GM20000 (cell line): ENCODE results near the gene SLC35B1.
A peak's percentile ranks its signal among the peaks of the same experiment; 100 is the strongest.

ENCODE experiments used
- DNase-seq: peaks from one replicate; pipeline ENCODE4 v3.0.0; 2012; ENCODE audit warnings: low spot score
- CTCF ChIP-seq: IDR thresholded peaks from 2 replicates; pipeline ENCODE4 v1.5.1; 2012; ENCODE audit warnings: mild to moderate bottlenecking, control low read depth; ENCODE audit errors: extremely low read depth, missing control alignments

SLC35B1 gene

DNA sequence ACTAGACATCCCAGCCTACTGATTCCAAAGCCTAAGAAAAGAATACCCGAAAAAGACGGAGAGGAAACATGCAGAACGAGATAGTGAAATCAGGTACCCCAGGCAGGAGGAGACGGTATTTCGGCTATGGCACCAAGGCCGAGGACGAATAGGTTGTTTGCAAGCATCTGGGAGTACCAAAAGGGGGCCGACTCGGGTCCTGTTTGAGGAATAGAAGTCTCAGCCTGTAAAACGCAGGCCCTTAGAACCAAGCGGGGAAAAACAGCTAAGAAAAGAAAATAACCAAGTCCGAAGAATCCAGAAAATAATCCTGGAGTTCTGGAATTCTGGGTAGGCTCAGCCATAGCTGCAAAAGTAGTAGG is 537 bp downstream of the SLC35B1 start:
- TF ChIP-seq CTCF, result no peak
- no peak for DNase-seq

DNA sequence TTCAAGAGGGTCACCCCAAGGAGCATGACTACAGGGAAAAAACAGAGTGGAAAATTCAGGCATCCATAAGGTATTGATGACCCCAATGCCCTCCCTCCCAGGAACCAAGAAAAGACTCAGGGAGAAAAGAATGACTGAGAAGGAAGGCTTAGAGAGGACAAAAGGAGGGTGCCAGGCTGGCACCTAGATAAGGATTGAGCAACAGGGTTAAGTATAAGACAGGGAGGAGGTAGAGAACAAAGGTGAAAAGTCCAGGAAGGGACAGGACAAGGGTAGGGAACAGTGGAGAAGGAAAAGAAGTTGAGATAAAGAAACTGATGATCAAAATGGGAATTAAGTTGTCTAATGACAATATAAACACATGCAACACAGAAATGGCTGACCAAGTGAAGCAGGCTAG is 2.5 kb downstream of the SLC35B1 start:
- TF ChIP-seq CTCF, result no peak
- DNase-seq, result no peak

- peak; percentile 13 for TF ChIP-seq CTCF
- no peak for DNase-seq
Measured at GRCh38 chr17:49703557-49704277, 4.0 kb downstream of the SLC35B1 start.

DNA sequence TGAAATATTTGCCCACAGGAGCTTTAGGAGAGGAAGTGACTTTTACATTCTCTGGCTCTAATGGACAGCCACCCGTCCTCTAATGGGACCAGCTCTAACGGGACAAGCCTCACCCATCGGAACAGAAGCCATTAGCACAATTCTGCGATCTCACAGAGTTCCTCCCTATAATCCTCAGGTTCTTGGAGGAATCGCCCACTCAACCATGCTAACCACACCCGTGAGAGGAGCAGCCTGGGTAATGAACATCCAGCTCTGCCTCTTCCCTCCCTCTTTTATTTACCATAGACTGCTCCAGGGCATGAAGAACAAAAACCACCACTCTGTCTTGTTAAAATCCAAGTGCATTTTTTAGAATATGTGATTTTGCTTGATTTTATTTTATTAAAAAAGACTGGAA is 6.8 kb downstream of the SLC35B1 start:
- TF ChIP-seq CTCF, result no peak
- DNase-seq, result no peak

DNA sequence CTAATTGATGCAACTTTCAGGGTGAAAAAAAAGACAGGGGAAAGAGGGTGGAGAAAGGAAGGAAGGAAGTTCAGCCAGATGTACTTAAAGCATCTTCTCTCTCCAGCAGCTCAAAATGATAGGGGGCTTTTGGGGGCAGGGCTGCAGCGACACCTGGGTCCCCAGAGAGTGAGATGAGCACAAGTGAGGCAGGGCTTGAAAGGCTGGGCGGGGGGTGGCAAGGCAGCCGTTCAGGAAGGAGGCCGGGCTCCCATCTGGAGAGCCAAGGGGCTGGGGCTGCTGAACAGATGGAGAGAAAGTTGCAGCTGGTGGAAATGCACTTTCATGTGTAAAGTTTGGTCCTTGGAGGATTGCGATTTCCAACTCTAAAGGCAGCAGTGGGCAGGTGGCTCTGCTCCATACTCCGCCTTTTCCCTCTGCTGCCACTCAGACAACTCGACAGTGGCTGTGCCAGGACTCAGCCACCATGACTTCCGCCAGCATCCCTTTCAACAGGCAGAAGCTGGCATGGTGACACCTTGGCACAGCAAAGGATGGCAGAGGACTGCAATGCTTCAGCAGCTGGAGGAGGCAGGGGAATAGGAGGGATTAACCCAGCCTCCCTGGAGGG is 7.7 kb downstream of the SLC35B1 start:
- DNase-seq, result no peak
- no peak for TF ChIP-seq CTCF

DNA sequence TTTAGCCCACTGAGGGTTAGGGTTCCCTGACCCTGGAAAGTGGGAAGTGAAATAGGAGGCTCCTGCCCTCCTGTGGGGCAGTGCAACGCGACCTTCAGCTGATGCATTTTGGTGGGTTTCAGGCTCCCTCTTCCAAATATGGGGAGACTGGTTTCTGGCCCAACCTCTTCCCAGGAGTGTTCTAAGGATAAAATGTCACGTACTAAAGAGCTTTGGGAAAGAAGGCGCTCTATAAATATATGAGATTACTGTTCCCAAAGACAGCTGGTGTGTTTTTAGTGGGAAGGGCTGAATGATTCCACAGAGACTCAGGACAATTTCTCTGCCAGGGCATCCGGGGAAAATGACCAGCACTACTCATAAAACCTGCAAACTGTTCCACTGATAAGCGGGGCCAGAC is 9.8 kb downstream of the SLC35B1 start:
- no peak for TF ChIP-seq CTCF
- DNase-seq, result no peak

DNA sequence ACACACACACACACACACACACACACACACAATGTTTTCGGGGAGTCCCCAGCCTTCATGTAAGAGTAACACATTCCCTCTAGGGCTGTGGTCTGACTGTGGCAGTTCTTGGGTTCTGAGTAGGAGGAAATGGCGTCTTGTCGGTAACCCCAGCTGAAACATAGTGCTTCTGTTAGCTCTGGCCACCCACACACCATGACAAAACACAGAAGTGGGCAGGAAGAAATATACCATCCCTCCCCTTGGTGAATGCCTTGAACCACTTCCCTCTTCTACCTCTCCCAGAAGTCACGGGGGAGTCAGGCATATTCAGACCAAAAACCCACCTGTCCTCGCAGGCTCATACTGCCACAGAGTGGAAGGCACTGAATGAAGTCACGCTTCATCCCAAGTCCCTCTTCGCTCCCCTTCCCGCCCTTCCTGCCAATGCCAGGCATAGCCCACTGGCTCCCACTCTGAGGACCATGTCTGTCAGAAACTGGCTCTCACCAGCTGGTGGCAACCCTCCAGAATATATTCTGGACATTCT is 11.5 kb downstream of the SLC35B1 start:
- DNase-seq, result peak; percentile 73
- TF ChIP-seq CTCF, result no peak
